Activated T-helper 17 cell treated with anti-CD3 and anti-CD28 coated beads, Interleukin-2, amount 50 U/mL, for 72 hours (primary cell): Measurements from ENCODE around the gene MED8. TPM values are rescaled to one million over a fixed set of nuclear protein-coding genes. Genes with fewer than 3 reads are reported as not detected.

Experiments used
- ATAC-seq: fragments of 150-1000 bp; cut with Tn5 transposase; replicated peaks from 2 replicates; pipeline ENCODE4 v1.10.0; 2021; ENCODE audit warnings: mild to moderate bottlenecking, moderate library complexity
- H3K27ac Mint-ChIP-seq: one replicate; pipeline ENCODE4 v1.8.0; 2022; ENCODE audit warnings: mixed read lengths
- H3K27me3 Mint-ChIP-seq: one replicate; pipeline ENCODE4 v1.8.0; 2022; ENCODE audit warnings: mixed read lengths
- H3K36me3 Mint-ChIP-seq: one replicate; pipeline ENCODE4 v1.8.0; 2022; ENCODE audit warnings: low read depth, mild to moderate bottlenecking, mixed read lengths
- H3K4me1 Mint-ChIP-seq: one replicate; pipeline ENCODE4 v1.8.0; 2022; ENCODE audit warnings: mixed read lengths
- H3K4me3 Mint-ChIP-seq: one replicate; pipeline ENCODE4 v1.8.0; 2022; ENCODE audit warnings: mild to moderate bottlenecking, mixed read lengths
- H3K9me3 Mint-ChIP-seq: one replicate; pipeline ENCODE4 v1.8.0; 2022; ENCODE audit warnings: mixed read lengths
- total RNA-seq, 2 donors: library from RNA; stranded (reverse); gene quantifications; one replicate each; pipeline ENCODE4 v1.2.3, GENCODE V29; 2022

MED8 gene
- total RNA-seq: 10 to 100 TPM; 34.1 to 39.4 TPM

- peak; percentile 99 for ATAC-seq
- Mint-ChIP-seq H3K36me3 (peaks cover 56% of the 10 kb centered on the region), H3K4me1 (peaks cover 19% of the 10 kb centered on the region), H3K27me3 (no peaks in the 10 kb centered on the region), H3K4me3 (peak within 1 kb of the TSS; percentile 98), H3K9me3 (no peaks in the 10 kb centered on the region), H3K27ac (peak within 1 kb of the TSS; percentile 99)
Observed at GRCh38 chr1:43389326-43390313, at the start of gene MED8, which contains the start of gene SZT2. TSS of gene MED8 (minus strand) at chr1:43389800. CDS start at chr1:43389764, 36 bp downstream. TSS of gene SZT2 (plus strand) at chr1:43389899. CDS start at chr1:43389969, 70 bp downstream.

GRCh38 chr1:43438953-43439581 is 49.5 kb upstream of the MED8 start:
- ATAC-seq: no peak
- no peaks in the 10 kb centered on the region for H3K9me3 Mint-ChIP-seq
- H3K36me3 Mint-ChIP-seq: peaks cover 73% of the 10 kb centered on the region
- H3K4me1 Mint-ChIP-seq: no peaks in the 10 kb centered on the region
- H3K27me3 Mint-ChIP-seq: no peaks in the 10 kb centered on the region
- no peak overlapping the region for H3K4me3 Mint-ChIP-seq
- H3K27ac Mint-ChIP-seq: no peak overlapping the region

GRCh38 chr1:43438576-43438952 is 49.0 kb upstream of the MED8 start:
- H3K4me3 Mint-ChIP-seq: no peak overlapping the region
- ATAC-seq: no peak
- H3K27ac Mint-ChIP-seq: no peak overlapping the region
- H3K36me3 Mint-ChIP-seq: peaks cover 73% of the 10 kb centered on the region
- no peaks in the 10 kb centered on the region for H3K4me1 Mint-ChIP-seq
- H3K9me3 Mint-ChIP-seq: no peaks in the 10 kb centered on the region
- H3K27me3 Mint-ChIP-seq: no peaks in the 10 kb centered on the region

- Mint-ChIP-seq H3K4me1 (no peaks in the 10 kb centered on the region), H3K36me3 (peaks cover 73% of the 10 kb centered on the region), H3K27me3 (no peaks in the 10 kb centered on the region), H3K4me3 (no peak overlapping the region), H3K27ac (no peak overlapping the region), H3K9me3 (no peaks in the 10 kb centered on the region)
- ATAC-seq: no peak
Observed at GRCh38 chr1:43438006-43438405, 48.4 kb upstream of the MED8 start.

GRCh38 chr1:43437031-43437973 is 47.7 kb upstream of the MED8 start:
- ATAC-seq: no peak
- no peaks in the 10 kb centered on the region for H3K9me3 Mint-ChIP-seq
- H3K27ac Mint-ChIP-seq: no peak overlapping the region

GRCh38 chr1:43436371-43436770 is 46.8 kb upstream of the MED8 start:
- Mint-ChIP-seq H3K27me3 (no peaks in the 10 kb centered on the region), H3K9me3 (no peaks in the 10 kb centered on the region), H3K4me3 (no peak overlapping the region), H3K4me1 (no peaks in the 10 kb centered on the region), H3K27ac (no peak overlapping the region), H3K36me3 (peaks cover 77% of the 10 kb centered on the region)
- no peak for ATAC-seq

More at GRCh38 chr1:43437031-43437973, 47.7 kb upstream of the MED8 start:
- Mint-ChIP-seq H3K4me1 (no peaks in the 10 kb centered on the region), H3K27me3 (no peaks in the 10 kb centered on the region), H3K36me3 (peaks cover 73% of the 10 kb centered on the region), H3K4me3 (no peak overlapping the region)

GRCh38 chr1:43435146-43436145 is 45.8 kb upstream of the MED8 start:
- Mint-ChIP-seq H3K36me3 (peaks cover 77% of the 10 kb centered on the region), H3K4me1 (no peaks in the 10 kb centered on the region), H3K4me3 (no peak overlapping the region), H3K9me3 (no peaks in the 10 kb centered on the region), H3K27ac (no peak overlapping the region), H3K27me3 (no peaks in the 10 kb centered on the region)
- no peak for ATAC-seq

- Mint-ChIP-seq H3K27me3 (no peaks in the 10 kb centered on the region), H3K4me1 (no peaks in the 10 kb centered on the region), H3K36me3 (peaks cover 78% of the 10 kb centered on the region), H3K4me3 (no peak overlapping the region), H3K9me3 (no peaks in the 10 kb centered on the region), H3K27ac (peak overlapping the region; percentile 10)
- no peak for ATAC-seq
Observed at GRCh38 chr1:43434256-43434655, 44.7 kb upstream of the MED8 start.

- no peaks in the 10 kb centered on the region for H3K4me1 Mint-ChIP-seq
- H3K9me3 Mint-ChIP-seq: no peaks in the 10 kb centered on the region
- H3K27ac Mint-ChIP-seq: peak overlapping the region; percentile 20
- H3K4me3 Mint-ChIP-seq: no peak overlapping the region
- no peak for ATAC-seq
- H3K27me3 Mint-ChIP-seq: no peaks in the 10 kb centered on the region
- peaks cover 78% of the 10 kb centered on the region for H3K36me3 Mint-ChIP-seq
Observed at GRCh38 chr1:43432907-43433306, 43.3 kb upstream of the MED8 start.

GRCh38 chr1:43432171-43432860 is 42.7 kb upstream of the MED8 start:
- no peaks in the 10 kb centered on the region for H3K9me3 Mint-ChIP-seq
- peaks cover 81% of the 10 kb centered on the region for H3K36me3 Mint-ChIP-seq
- ATAC-seq: no peak
- no peak overlapping the region for H3K27ac Mint-ChIP-seq
- H3K4me1 Mint-ChIP-seq: no peaks in the 10 kb centered on the region
- no peak overlapping the region for H3K4me3 Mint-ChIP-seq
- no peaks in the 10 kb centered on the region for H3K27me3 Mint-ChIP-seq

- Mint-ChIP-seq H3K9me3 (no peaks in the 10 kb centered on the region), H3K4me3 (no peak overlapping the region), H3K27ac (no peak overlapping the region), H3K4me1 (no peaks in the 10 kb centered on the region), H3K27me3 (no peaks in the 10 kb centered on the region), H3K36me3 (peaks cover 87% of the 10 kb centered on the region)
- ATAC-seq: no peak
Observed at GRCh38 chr1:43431676-43432075, 42.1 kb upstream of the MED8 start.

GRCh38 chr1:43430831-43431230 is 41.2 kb upstream of the MED8 start:
- Mint-ChIP-seq H3K4me3 (no peak overlapping the region), H3K9me3 (no peaks in the 10 kb centered on the region), H3K4me1 (no peaks in the 10 kb centered on the region), H3K27me3 (no peaks in the 10 kb centered on the region), H3K27ac (no peak overlapping the region), H3K36me3 (peaks cover 91% of the 10 kb centered on the region)
- no peak for ATAC-seq

- Mint-ChIP-seq H3K4me1 (peaks cover 8% of the 10 kb centered on the region), H3K27me3 (no peaks in the 10 kb centered on the region), H3K4me3 (no peak overlapping the region), H3K9me3 (no peaks in the 10 kb centered on the region), H3K27ac (no peak overlapping the region), H3K36me3 (peaks cover 90% of the 10 kb centered on the region)
- ATAC-seq: no peak
Observed at GRCh38 chr1:43427941-43428340, 38.3 kb upstream of the MED8 start.
